ENCODE results near the gene PRKAG2.

Gene PRKAG2

GRCh38 chr7:151664268-151664667 is 212.6 kb downstream of the PRKAG2 start:
- Histone ChIP-seq H3K27me3 (ENCODE audit: low read depth, low read length) (peaks cover 39% of the 10 kb centered on the region), H4K20me1 (ENCODE audit: insufficient read depth, low read length) (no peaks in the 10 kb centered on the region), H3K79me2 (ENCODE audit: low read length) (no peaks in the 10 kb centered on the region), H3K36me3 (replicated peaks; ENCODE audit: low read depth, low read length) (no peaks in the 10 kb centered on the region), H3K9ac (ENCODE audit: low read length) (no peak overlapping the region), H3K4me1 (ENCODE audit: low read length) (no peaks in the 10 kb centered on the region), H3K4me2 (ENCODE audit: low read length) (no peak overlapping the region), H3K27ac (ENCODE audit: low read length) (no peak overlapping the region), H3K4me3 (ENCODE audit: low read length) (no peak overlapping the region), H2AFZ (ENCODE audit: low read depth, low read length) (no peak overlapping the region), H3K9me3 (ENCODE audit: insufficient read depth, low read length) (no peaks in the 10 kb centered on the region)
- TF ChIP-seq EZH2phosphoT487 (IDR thresholded peaks at IDR 0.05; ENCODE audit: low read depth) (no peak), CTCF (IDR thresholded peaks at IDR 0.05; ENCODE audit: low read depth, low read length) (no peak)

- Histone ChIP-seq H3K9me3 (ENCODE audit: insufficient read depth, low read length) (no peaks in the 10 kb centered on the region), H3K4me3 (ENCODE audit: low read length) (no peak overlapping the region), H3K27ac (ENCODE audit: low read length) (no peak overlapping the region), H3K27me3 (ENCODE audit: low read depth, low read length) (peaks cover 44% of the 10 kb centered on the region), H3K4me2 (ENCODE audit: low read length) (no peak overlapping the region), H4K20me1 (ENCODE audit: insufficient read depth, low read length) (no peaks in the 10 kb centered on the region), H3K36me3 (replicated peaks; ENCODE audit: low read depth, low read length) (no peaks in the 10 kb centered on the region), H3K79me2 (ENCODE audit: low read length) (no peaks in the 10 kb centered on the region), H3K4me1 (ENCODE audit: low read length) (no peaks in the 10 kb centered on the region), H2AFZ (ENCODE audit: low read depth, low read length) (no peak overlapping the region), H3K9ac (ENCODE audit: low read length) (no peak overlapping the region)
- TF ChIP-seq CTCF (IDR thresholded peaks at IDR 0.05; ENCODE audit: low read depth, low read length): no peak
- no peak for TF ChIP-seq EZH2phosphoT487 (IDR thresholded peaks at IDR 0.05; ENCODE audit: low read depth)
Measured at GRCh38 chr7:151663382-151664100, 213.4 kb downstream of the PRKAG2 start.

GRCh38 chr7:151662251-151662826 is 214.6 kb downstream of the PRKAG2 start:
- no peaks in the 10 kb centered on the region for H3K79me2 ChIP-seq (ENCODE audit: low read length)
- no peak overlapping the region for H3K4me2 ChIP-seq (ENCODE audit: low read length)
- H3K9me3 ChIP-seq (ENCODE audit: insufficient read depth, low read length): no peaks in the 10 kb centered on the region
- peaks cover 44% of the 10 kb centered on the region for H3K27me3 ChIP-seq (ENCODE audit: low read depth, low read length)
- no peaks in the 10 kb centered on the region for H4K20me1 ChIP-seq (ENCODE audit: insufficient read depth, low read length)
- H3K4me1 ChIP-seq (ENCODE audit: low read length): no peaks in the 10 kb centered on the region
- no peak overlapping the region for H3K9ac ChIP-seq (ENCODE audit: low read length)
- H2AFZ ChIP-seq (ENCODE audit: low read depth, low read length): no peak overlapping the region
- no peak overlapping the region for H3K27ac ChIP-seq (ENCODE audit: low read length)
- no peak for TF ChIP-seq EZH2phosphoT487 (IDR thresholded peaks at IDR 0.05; ENCODE audit: low read depth)
- TF ChIP-seq CTCF (IDR thresholded peaks at IDR 0.05; ENCODE audit: low read depth, low read length): no peak
- no peaks in the 10 kb centered on the region for H3K36me3 ChIP-seq (replicated peaks; ENCODE audit: low read depth, low read length)
- no peak overlapping the region for H3K4me3 ChIP-seq (ENCODE audit: low read length)

- Histone ChIP-seq H4K20me1 (ENCODE audit: insufficient read depth, low read length) (no peaks in the 10 kb centered on the region), H3K36me3 (replicated peaks; ENCODE audit: low read depth, low read length) (no peaks in the 10 kb centered on the region), H3K4me2 (ENCODE audit: low read length) (no peak overlapping the region), H3K4me3 (ENCODE audit: low read length) (no peak overlapping the region), H3K27ac (ENCODE audit: low read length) (no peak overlapping the region), H3K79me2 (ENCODE audit: low read length) (no peaks in the 10 kb centered on the region), H3K9me3 (ENCODE audit: insufficient read depth, low read length) (no peaks in the 10 kb centered on the region), H3K27me3 (ENCODE audit: low read depth, low read length) (peaks cover 44% of the 10 kb centered on the region), H3K9ac (ENCODE audit: low read length) (no peak overlapping the region), H2AFZ (ENCODE audit: low read depth, low read length) (no peak overlapping the region), H3K4me1 (ENCODE audit: low read length) (no peaks in the 10 kb centered on the region)
- TF ChIP-seq EZH2phosphoT487 (IDR thresholded peaks at IDR 0.05; ENCODE audit: low read depth) (no peak), CTCF (IDR thresholded peaks at IDR 0.05; ENCODE audit: low read depth, low read length) (no peak)
Measured at GRCh38 chr7:151661587-151661986, 215.3 kb downstream of the PRKAG2 start.
